HL-60/S4 (cell line): ENCODE data around the gene HACD3.

ENCODE experiments used
- in situ Hi-C: fragments of 300-500 bp; cut with MboI; formaldehyde crosslinking; loops from 2 replicates; pipeline ENCODE4 v1.14.3; 2022; ENCODE audit warnings: low sequenced_read_pairs

The HACD3 gene, protein sequence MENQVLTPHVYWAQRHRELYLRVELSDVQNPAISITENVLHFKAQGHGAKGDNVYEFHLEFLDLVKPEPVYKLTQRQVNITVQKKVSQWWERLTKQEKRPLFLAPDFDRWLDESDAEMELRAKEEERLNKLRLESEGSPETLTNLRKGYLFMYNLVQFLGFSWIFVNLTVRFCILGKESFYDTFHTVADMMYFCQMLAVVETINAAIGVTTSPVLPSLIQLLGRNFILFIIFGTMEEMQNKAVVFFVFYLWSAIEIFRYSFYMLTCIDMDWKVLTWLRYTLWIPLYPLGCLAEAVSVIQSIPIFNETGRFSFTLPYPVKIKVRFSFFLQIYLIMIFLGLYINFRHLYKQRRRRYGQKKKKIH

DNA sequence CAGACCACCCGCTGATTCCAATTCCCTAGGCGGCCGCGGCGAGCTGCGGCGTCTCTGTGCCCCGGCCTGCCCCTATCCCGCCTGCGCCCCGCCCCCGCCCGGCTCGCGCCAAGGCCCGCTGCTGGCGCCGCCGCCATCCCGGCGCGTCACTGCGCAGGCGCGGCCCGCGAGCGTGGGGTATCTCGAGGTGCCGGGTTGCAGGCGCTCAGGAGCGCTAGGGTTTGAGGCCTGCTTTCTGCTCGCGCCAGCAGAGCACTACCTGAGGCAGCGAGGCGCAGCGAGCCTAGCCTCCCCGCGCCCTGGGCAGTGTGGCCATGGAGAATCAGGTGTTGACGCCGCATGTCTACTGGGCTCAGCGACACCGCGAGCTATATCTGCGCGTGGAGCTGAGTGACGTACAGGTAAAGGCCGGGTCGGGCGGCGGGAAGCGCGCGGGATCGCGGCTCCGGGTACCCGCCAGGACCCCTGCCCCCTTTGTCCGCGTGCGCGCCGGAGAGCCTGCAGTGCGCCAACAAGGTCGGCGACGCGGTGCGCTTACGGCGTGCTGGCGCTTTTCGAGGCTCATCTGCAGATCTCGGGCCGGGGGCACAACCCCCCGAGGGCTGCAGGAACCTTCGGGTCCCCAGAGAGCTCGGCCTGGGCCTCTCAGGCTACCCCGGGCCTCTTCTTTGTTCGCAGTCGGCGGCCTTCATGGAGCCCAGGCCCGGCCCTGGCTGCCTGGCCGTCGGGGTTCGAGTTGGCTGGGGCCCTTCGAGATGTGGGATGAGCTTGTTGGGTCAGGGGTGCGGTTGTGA, at the start of gene HACD3:
Gene HACD3, plus strand, starts transcription at position 146 of the 794 bp plus-strand sequence. Its CDS starts 169 bp downstream, at position 315.
- in situ Hi-C loops, result no loop called here

DNA sequence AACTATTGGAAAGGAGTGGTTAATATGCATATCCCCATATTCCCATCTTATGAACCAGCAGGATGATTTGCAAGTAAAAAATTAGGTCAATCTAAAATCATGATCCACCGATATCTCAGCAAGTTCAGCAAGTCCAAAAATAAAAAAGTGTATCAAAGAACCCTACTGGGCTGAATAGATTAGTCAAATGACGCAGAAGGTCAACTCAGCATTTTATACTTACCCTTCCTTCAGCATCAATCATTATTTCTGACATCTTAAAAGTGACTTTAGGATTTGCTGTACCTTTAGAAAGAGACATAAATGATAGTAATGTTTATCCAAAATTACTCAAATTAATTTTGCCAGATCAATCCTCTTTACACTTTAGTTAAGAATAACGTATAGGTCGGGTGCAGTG, 45.4 kb upstream of the HACD3 start:
- in situ Hi-C loops, result no loop called here

DNA sequence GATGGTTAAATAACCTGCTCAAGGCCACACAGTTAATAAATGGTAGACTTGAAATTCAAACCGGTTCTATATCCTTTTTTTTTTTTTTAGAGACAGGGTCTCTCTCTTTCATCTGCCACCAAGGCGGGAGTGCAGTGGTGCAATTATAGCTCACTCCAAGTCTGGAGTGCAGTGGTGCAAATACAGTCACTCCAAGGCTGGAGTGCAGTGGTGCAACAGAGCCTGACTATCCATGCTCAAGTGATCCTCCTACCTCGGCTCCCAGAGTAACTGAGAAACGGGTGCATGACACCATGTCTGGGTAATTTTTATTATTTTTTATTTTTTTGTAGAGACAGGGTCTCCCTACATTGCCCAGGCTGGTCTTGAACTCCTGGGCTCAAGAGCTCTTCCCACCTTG, 36.2 kb upstream of the HACD3 start:
- in situ Hi-C loops, result no loop called here

DNA sequence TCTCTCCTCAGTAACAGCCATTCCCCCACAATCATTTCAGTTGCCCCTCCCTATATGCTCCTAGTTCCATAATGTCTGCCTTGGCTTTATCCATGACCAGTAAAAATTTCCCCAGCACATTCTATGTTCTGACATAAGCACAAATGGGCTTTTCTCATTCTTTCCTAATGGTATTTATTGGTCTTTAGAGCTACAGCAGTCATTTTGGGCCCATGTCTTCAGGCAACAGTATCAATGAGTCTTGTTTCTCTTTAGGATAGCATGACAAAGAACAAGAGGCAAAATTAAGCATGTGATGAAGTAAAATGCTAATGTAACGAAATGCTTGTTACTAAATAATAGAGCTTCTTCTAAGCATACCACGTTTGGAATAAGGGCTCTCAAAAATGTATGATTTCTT, 20.9 kb upstream of the HACD3 start:
- in situ Hi-C loops, result no loop called here

DNA sequence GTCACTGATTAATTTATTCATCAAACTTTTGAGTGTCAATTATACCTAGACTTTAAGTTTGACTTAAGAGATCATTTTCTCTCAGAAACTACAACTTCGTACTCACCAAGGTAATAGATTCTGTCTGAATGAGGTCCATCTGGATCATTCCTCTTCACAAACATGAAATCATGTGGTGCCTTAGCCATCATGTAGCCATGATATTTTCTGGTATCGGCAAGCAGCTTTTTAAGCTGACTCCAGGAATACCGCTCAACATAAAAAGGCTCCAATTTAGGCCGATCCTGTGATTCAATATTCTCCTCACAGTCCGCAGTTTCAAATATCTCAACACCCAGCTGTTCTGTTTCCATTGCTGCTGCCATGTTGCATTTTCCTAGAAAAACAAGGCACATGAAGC, 18.1 kb upstream of the HACD3 start:
- in situ Hi-C loops, result no loop called here

DNA sequence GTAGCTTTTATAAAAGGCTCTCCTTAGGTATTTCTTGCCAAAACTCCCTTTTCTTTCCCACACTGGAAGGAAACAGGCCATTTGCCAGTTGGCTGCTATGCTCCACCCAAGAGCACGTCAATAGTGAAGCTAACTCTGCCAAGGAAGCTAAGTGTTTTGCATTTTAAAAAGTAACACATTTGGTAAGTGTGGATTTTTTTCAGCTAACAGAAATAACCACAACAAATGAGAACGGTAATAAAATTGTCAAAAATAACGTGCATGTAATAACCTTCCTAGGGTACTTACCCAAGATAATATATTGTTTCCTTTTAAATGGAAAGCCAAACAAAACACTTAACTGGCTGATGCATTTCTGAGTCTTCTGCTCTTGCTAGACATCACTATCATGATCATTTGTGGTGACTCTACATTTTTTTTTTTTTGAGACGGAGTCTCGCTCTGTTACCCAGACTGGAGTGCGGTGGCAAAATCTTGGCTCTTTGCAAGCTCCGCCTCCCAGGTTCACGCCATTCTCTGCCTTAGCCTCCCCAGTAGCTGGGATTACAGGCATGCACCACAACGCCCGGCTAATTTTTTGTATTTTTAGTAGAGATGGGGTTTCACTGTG, 17.4 kb upstream of the HACD3 start:
- in situ Hi-C loops, result no loop called here

DNA sequence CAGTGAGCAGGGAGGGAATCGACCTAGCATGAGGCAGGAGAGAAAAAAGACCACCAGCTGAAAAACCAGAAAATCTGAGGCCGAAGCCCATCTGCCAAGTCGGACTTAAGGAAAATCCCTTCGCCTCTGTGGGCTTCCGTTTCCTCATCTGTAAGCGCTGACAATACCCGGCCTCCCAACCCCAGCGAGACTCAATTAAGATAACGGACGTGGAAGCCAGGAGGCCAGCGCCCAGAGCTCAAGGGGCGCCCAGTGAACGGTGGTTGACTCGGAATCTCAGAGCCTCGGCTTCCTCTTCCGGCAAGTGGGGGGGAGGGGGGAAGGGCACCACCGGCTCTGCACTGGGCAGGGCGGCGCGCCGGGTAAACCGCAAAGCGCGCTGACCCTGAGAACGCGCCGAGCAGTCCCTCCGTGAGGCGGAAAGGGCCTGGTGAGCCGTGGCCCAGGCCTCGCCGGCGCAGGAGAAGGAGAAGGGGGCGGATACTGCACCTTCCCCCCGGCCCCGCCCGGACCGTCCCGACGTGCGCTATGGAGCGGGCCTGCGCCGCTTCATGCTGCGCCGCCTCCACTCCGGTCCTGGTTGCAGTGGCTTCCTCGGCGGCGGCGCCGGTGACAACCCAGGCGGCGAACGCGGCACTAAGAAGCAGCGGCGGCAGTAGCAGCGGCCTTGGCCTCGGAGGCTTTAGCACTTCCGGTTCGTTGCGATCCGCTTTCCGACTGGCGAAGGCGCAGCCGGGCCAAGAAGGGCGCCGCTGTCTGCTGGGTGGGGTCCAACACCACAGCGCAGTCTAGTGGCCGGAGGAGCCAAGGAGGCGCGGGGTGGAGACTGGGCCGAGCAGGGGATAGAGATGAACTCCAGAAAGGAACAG, 13.0 kb upstream of the HACD3 start, which contains the start of gene DPP8:
Gene DPP8, minus strand, starts transcription at position 693 of the 869 bp plus-strand sequence. CDS start 5,136 bp downstream, outside the sequence.
- in situ Hi-C loops, result no loop called here

DNA sequence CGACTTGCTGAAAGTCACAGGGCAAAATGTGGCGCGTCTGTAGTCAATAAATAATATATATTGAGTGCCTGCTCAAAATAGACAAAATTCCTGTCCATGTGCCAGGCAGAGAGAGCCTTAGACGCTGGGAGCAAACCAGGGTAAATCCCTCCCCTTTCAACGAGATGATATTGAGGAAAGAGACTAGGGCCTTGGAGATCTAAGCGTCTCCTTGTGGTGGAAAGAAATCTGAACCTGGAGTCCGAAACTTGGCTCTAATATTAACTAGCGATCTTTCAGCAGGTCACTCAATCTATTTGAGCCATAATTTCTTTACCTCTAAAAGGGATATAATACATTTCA, 12.4 kb upstream of the HACD3 start:
- in situ Hi-C loops, result no loop called here

DNA sequence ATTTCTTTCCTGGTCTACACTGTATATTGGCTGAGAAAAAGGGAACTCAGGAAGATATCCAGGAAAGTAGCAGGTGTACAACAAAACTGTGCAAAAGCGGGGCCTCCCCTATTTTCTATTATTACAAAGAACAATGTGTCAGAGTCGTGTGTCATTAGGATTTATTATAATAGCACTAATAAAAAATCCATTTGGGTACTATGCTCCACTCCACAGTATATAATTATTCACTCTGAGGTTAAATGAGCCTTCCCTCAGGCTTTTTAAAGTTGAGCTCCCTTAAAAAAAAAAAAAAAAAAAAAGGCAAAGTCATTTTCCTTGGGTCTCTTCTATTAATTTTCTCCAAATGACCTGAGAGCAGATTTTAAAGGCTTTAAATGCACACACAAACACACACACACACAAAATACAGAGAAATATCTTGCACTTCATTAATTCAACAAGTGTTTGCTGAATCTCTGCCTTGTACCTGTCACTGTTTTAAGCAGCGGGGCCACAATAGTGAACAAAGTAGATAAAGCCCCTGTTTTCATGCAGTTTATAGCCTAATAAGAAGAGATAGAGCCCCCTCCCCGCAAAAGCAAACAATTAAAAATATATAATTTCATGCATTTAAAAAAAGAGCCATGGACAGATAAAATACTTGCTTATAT, 11.5 kb upstream of the HACD3 start:
- in situ Hi-C loops, result no loop called here

DNA sequence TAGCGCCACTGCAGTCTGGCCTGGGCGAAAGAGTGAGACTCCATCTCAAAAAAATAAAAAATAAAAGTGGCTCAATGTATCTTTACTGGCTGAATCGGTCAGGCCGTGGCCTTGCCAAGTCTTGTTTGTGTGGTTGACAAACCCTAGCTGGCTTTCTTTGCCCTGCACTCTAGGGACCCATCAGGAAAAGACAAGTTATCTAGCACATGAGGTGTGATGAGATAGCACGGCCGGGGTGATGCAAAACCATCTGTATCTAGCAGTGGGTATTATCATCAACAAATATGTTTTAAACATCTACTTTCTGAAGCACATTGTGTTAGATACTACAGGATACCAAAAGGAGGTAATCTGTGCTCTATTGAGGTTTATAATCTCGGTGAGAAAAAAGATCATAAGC, 8.9 kb upstream of the HACD3 start:
- in situ Hi-C loops, result no loop called here

DNA sequence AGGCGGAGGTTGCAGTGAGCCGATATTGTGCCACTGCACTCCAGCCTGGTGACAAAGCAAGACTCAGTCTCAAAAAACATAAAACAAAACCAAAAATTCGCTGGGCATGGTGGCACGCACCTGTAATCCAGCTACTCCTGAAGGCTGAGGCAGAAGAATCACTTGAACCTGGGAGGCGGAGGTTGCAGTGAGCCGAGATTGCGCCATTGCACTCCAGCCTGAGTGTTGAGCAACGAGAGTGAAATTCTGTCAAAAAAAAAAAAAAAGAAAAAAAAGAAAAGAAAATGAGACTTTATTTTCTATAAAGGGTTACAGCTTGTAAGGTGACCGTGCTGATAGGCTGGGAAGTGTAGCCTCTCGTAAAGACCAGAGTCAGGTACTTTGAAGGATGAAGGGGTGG, 6.0 kb upstream of the HACD3 start:
- in situ Hi-C loops, result no loop called here

DNA sequence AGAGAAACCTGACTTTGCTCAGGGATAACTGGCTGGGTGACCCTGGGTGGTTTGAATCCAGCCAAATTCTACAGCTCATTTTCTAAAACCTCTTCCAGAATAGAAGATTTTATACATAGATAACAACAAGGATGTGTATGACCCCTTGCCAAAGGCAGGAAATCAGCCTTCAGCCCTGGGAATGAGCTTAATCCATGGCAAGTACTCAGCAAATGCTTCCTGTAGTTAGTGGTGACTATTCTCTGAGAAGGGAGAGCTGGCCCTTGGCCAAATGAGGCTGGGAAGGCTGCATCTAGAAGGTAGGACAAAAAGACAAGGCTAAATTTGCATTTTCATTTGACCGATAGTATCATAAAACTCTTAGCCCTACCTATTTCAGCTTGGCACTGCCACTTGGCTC, 4.6 kb upstream of the HACD3 start:
- in situ Hi-C loops, result no loop called here

DNA sequence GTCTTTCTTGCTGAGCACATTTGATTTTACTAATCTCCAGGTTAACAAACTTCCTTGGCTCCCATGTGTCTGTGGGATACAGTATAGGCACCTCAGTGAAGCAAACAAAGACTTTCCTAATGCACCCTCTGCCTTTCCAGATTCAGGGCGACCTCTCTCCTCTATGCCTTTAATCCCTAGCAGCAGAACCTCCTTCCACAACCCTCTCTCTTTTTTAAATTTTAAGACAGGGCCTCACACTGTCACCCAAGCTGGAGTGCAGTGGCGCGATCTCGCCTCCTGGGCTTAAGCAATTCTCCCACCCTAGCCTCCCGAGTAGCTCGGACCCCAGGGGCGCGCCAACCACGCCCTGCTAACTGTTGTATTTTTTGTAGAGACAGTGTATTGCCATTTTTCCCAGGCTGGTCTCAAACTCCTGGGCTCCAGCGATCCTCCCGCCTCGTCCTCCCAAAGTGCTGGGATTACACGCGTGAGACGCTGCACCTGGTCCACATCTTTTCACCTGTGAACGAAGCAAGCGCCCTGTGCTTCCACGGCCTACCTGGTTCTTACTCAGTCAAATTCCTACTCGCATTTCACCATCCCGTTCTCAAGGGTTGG, 1.7 kb upstream of the HACD3 start:
- in situ Hi-C loops, result no loop called here

DNA sequence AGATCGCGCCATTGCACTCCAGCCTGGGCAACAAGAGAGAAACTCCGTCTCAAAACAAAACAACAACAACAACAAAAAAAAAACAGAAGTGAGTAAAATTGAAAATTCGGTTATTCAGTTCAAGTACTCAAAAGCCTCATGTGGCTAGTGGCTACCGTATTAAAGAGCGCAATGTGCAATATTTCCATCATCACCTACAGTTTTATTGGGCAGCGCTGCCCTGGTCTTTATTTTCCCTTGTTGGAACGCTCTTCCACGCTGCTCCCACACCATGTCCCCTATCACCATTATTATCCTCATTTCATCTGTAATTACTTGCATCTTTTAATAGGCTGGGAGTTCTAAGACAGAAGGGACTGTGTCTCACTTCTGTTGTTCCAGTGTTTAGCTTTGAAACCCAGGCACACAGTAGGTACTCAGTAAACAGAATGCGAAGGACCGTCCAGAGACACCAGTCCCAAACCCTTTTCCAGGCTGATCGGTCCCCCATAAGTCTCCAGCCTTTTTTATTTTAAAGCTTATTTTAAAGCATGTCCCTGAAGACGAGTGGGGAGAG, 423 bp upstream of the HACD3 start:
- in situ Hi-C loops, result no loop called here

DNA sequence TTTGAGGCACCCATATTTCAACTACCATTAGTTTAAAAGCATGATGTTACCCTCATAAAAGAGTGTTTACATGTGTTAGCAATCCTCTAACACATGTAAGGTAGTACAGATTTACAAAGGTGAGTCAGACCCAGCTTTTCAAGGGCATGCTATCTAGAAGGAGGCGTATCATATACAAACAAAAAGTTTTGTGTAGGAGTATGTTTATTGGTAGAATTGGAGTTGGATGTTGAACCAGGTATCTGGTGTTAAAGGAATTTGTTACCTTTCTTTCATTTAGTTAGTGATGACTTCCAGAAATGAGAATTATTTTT, 2.4 kb downstream of the HACD3 start:
- in situ Hi-C loops, result no loop called here

DNA sequence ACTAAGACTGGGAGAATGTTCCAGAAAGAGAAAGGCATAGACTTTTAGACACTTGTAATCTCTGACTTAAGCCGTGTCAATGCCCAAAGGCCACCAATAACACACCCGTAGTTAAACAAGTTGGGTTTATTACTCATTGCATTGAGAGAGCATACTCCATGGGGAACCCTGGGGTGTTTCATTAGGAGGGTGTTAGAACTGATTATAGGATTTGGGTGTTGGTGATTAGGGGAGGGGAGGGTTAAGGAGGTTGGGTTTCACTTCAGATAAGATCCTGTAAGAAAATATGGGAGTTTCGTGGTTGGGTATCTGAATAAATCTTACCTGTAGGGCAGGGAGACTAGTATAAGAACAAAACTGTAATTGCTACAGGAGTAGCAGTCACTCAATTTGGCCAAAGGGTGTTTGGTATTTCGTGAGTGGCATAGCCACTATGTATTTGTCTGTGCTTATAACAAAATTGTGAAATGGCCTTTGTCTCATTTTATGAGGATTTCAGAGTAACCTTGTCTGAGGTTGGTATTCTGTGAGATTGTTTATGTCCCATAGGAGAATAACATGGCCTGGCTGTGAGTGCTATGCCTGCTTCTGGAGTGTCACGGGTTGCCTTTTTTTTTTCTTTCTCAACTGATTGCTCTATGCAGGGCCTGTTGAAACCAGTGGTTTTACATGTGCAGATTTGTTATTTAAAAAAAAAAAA, 2.9 kb downstream of the HACD3 start:
- in situ Hi-C loops, result no loop called here

DNA sequence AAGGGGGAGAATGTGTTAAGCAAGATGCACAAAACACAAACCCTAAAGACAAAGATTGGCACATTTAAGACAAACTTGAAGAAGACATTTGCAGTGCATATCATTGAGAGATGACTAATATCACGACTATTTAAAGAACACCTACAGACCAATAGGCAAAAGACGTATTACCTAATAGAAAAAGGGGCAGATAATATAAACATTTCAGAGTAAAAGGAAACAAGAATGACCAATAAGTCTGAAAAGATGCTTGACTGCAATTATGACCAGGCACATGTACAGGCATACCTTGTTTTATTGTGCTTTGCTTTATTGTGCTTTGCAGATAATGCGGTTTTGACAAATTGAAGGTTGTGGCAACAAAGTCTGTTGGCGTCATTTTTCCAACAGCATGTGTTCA, 4.9 kb downstream of the HACD3 start:
- in situ Hi-C loops, result no loop called here

DNA sequence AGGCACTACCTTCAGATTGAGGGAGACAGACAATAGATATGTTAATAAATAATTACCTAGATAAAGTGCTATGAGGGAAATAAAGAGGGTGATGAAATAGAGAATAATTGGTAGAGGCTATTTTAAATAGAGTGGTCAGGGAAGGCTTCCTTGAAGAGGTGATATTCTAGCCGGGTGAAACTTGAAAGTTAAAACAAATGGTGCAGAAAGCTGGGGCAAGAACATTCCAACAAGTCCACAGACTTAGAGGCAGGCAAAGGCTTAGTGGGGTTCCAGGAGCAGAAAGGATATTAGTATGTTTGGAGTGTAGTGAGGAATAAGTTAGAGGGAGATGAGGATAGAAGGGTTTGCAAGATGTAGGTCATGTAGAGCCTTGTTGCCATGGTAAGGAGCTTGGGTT, 10.1 kb downstream of the HACD3 start:
- in situ Hi-C loops, result no loop called here

DNA sequence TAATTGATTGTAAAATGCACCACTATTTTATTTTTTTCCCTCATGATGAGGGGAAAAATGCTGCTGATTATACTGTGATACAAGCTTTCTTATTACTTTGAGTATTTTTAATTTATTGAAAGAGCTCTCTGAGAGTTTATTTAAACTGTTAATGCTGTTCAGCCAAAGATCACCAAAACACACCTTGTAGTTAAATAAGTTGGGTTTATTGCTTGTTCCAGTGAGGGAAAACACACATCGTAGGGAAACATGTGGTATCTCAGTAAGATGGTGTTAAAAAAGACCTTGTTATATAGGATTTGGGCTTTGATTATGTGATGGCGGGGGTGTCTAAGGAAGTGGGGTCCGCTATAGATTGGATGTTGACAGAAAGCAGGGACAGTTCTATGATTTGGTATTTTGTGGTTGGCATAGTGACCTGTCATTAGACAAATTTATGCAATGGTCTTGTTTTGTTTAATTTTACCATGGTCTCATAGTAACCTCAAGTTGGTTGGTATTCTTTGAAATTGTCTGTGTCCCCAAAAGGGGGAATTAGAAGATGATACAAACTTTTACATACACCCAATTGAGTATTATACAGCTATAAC, 11.1 kb downstream of the HACD3 start:
- in situ Hi-C loops, result no loop called here
